B cell (primary cell): ENCODE measurements around the gene ERGIC1. TPM values are rescaled to one million over a fixed set of nuclear protein-coding genes. Genes with fewer than 3 reads are reported as not detected.

Experiments used
- ATAC-seq: fragments of 200-7000 bp; cut with Tn5 transposase; one replicate; pipeline ENCODE4 v1.10.0; 2021; ENCODE audit warnings: low read depth, mild to moderate bottlenecking, moderate number of reproducible peaks, moderate library complexity
- CTCF ChIA-PET: fragments of 350-600 bp; sonication (Branson Sonifier 250); formaldehyde crosslinking; loops from one replicate; lab custom pipeline; 2021; ENCODE audit warnings: antibody characterized with exemption, inconsistent platforms; lab: Charles Lee
- POLR2A ChIA-PET: fragments of 350-600 bp; sonication (Branson Sonifier 250); formaldehyde crosslinking; loops from one replicate; lab custom pipeline; 2021; ENCODE audit warnings: antibody characterized with exemption; lab: Charles Lee
- DNase-seq: peaks from one replicate; pipeline ENCODE4 v3.0.0; 2013
- H2AFZ ChIP-seq: 2 replicates; pipeline ENCODE4 v1.6.1; 2012; ENCODE audit warnings: mild to moderate bottlenecking, low read depth, low read length; ENCODE audit not compliant: insufficient read depth, poor library complexity, severe bottlenecking
- H3K27ac ChIP-seq, 2 donors: 1 replicate in 1 of 2; 2 replicates in 1 of 2; pipeline ENCODE4 v1.5.1; 2012 to 2013; ENCODE audit warnings: low read length in 2 of 2, mild to moderate bottlenecking in 2 of 2, moderate library complexity in 1 of 2
- H3K27me3 ChIP-seq, 4 experiments: fragments of 200-600 bp in 1 of 4; sonication (generic) in 1 of 4; replicated peaks in 1 of 4; 1 replicate in 2 of 4; 2 replicates in 2 of 4; pipeline versions ENCODE4 v1.6.1 to v1.7.0; 2013 to 2016; ENCODE audit warnings: low read length in 3 of 4, mild to moderate bottlenecking in 2 of 4, mixed read lengths in 1 of 4, moderate library complexity in 1 of 4; ENCODE audit not compliant: insufficient read depth in 4 of 4, control insufficient read depth in 3 of 4; ENCODE audit errors: control extremely low read depth in 1 of 4
- H3K36me3 ChIP-seq, 2 experiments: replicated peaks in 1 of 2; 1 replicate in 1 of 2; 2 replicates in 1 of 2; pipeline versions ENCODE4 v1.6.1 to v1.7.1; 2013; ENCODE audit warnings: low read length in 1 of 2; ENCODE audit not compliant: insufficient read depth in 2 of 2, control insufficient read depth in 1 of 2; ENCODE audit errors: control extremely low read depth in 1 of 2, extremely low read depth in 1 of 2
- H3K4me1 ChIP-seq, 2 donors: fragments of 200-600 bp in 1 of 2; sonication (generic) in 1 of 2; 1 replicate in 1 of 2; 2 replicates in 1 of 2; pipeline versions ENCODE4 v1.5.1 to v1.6.1; 2013 to 2017; ENCODE audit warnings: low read length in 2 of 2; ENCODE audit not compliant: control insufficient read depth in 2 of 2, insufficient read depth in 2 of 2
- H3K4me2 ChIP-seq: replicated peaks from 2 replicates; pipeline ENCODE3; 2012; ENCODE audit warnings: mild to moderate bottlenecking, low read depth, low read length; ENCODE audit not compliant: poor library complexity, severe bottlenecking
- H3K4me3 ChIP-seq, 5 experiments: fragments of 200-600 bp in 1 of 5; sonication (generic) in 1 of 5; 1 replicate in 3 of 5; 2 replicates in 2 of 5; pipeline versions ENCODE4 v1.5.1 to v1.7.0; 2011 to 2016; ENCODE audit warnings: low read length in 4 of 5, mild to moderate bottlenecking in 4 of 5, low read depth in 2 of 5, control low read depth in 1 of 5, moderate library complexity in 1 of 5; ENCODE audit not compliant: insufficient read depth in 1 of 5; ENCODE audit errors: control extremely low read depth in 1 of 5, extremely low read depth in 1 of 5
- H3K79me2 ChIP-seq: fragments of 200-600 bp; sonication (generic); one replicate; pipeline ENCODE4 v1.6.0; 2016; ENCODE audit warnings: low read length; ENCODE audit not compliant: control insufficient read depth, insufficient read depth
- H3K9ac ChIP-seq: fragments of 200-600 bp; sonication (generic); 2 replicates; pipeline ENCODE4 v1.6.1; 2017; ENCODE audit warnings: mild to moderate bottlenecking, low read length, moderate library complexity
- H3K9me3 ChIP-seq, 3 donors: one replicate each; pipeline versions ENCODE4 v1.6.1 to v1.7.1; 2013; ENCODE audit warnings: low read length in 2 of 3; ENCODE audit not compliant: control insufficient read depth in 2 of 3, insufficient read depth in 1 of 3; ENCODE audit errors: control extremely low read depth in 1 of 3
- H4K20me1 ChIP-seq: 2 replicates; pipeline ENCODE4 v1.6.0; 2012; ENCODE audit warnings: mild to moderate bottlenecking, low read length; ENCODE audit not compliant: insufficient read depth, control insufficient read depth, poor library complexity, severe bottlenecking
- H3K27ac Mint-ChIP-seq: one replicate; pipeline ENCODE4 v1.8.0; 2021; ENCODE audit warnings: mixed read lengths
- H3K27me3 Mint-ChIP-seq: one replicate; pipeline ENCODE4 v1.8.0; 2021; ENCODE audit warnings: mixed read lengths
- H3K4me1 Mint-ChIP-seq: one replicate; pipeline ENCODE4 v1.8.0; 2021; ENCODE audit warnings: mixed read lengths
- H3K4me3 Mint-ChIP-seq: one replicate; pipeline ENCODE4 v1.8.0; 2021; ENCODE audit warnings: mixed read lengths
- H3K9me3 Mint-ChIP-seq: one replicate; pipeline ENCODE4 v1.8.0; 2022; ENCODE audit warnings: mixed read lengths; ENCODE audit not compliant: insufficient read depth
- CTCF ChIP-seq: fragments of 200-600 bp; IDR thresholded peaks from one replicate; pipeline ENCODE4 v1.8.0; 2022; ENCODE audit warnings: antibody characterized with exemption, mild to moderate bottlenecking
- EZH2 ChIP-seq: IDR thresholded peaks from 2 replicates; pipeline ENCODE4 v1.6.1; 2012; ENCODE audit warnings: borderline replicate concordance, low read depth, mild to moderate bottlenecking, moderate library complexity, low read length; ENCODE audit not compliant: insufficient read depth, poor library complexity, severe bottlenecking
- WGBS: methylation state at CpG from one replicate; pipeline ENCODE4 v1.1.5; 2013; ENCODE audit warnings: missing lambda C conversion rate; ENCODE audit not compliant: insufficient coverage; 5-methylcytosine and 5-hydroxymethylcytosine counted together
- intact Hi-C: fragments of 100-400 bp; cut with micrococcal nuclease; formaldehyde crosslinking; loops from one replicate; pipeline ENCODE4 v1.10.0; 2022
- polyA plus RNA-seq: library from polyadenylated mRNA; depleted of rRNA; stranded (reverse); fragments of >200 nt; gene quantifications from 2 replicates; pipeline ENCODE4 v1.2.3, GENCODE V29; 2012
- total RNA-seq, 2 donors: library from RNA; stranded (reverse); fragments of 120-200 nt in 1 of 2; gene quantifications; 1 replicate in 1 of 2; 2 replicates in 1 of 2; pipeline versions ENCODE4 v1.2.3 to v1.2.4, GENCODE V29; 2013 to 2022

ERGIC1 gene
- total and polyA plus RNA-seq, 2 donors (not counting 1 experiment from before 2014, with no cell fraction given), result 86.3 to 140 TPM

DNA sequence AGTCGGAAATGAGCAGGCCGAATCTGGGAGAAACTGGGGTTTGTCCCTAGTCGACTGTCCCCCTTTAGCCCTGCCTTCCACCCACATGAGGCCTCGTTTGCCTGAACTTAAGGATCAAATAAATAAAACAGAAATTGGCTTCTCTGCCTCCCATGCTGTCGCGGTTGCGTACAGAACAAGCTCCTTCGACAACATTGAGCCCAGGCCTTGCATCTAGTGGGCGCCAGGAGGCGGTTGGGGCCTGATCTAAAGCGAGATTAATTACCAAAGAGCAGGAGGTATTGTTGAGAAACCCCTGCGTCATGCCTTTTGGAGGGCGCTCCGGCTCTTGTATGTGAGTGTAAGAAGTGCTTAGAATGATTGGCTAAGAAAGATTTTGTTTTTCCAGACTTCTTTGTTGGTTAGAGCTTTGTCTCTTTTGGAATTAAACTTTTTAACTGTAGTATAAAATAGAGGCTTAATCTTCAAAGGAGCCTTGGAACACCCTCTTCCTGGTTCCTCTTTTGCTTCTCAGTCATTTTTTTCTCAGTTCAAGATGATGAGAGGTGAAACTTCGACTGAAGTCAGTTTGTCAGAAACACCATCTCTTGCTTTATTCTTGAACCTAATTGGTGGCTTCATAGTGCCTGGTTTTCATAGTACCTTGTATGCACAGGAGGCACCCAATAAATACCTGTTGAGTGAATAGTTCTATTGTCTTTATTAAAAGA is 150.3 kb downstream of the ERGIC1 start:
- H3K79me2 ChIP-seq, result peaks cover 81% of the 10 kb centered on the region
- WGBS, result 0% methylated on average over 11 of the region's 15 CpGs
- no peaks in the 10 kb centered on the region for H3K27me3 Mint-ChIP-seq
- H3K36me3 ChIP-seq, result peaks cover 2 to 33% of the 10 kb centered on the region in 2 experiments
- peaks cover 44% of the 10 kb centered on the region for H4K20me1 ChIP-seq
- TF ChIP-seq CTCF (peak; percentile 70), EZH2 (no peak)
- H3K27ac Mint-ChIP-seq, result peak overlapping the region; percentile 99
- ChIA-PET CTCF (interaction anchor here (0.7 to 2.5 kb wide), 15 partner anchors 10 to 270 kb away, joined by 3 to 19 read pairs (median 5); partner anchors contain the start of genes BNIP1 and RPL26L1), POLR2A (interaction anchor here (0.5 to 2.3 kb wide), 8 partner anchors 26 to 992 kb away, joined by 3 to 23 read pairs (median 4); partner anchors contain the start of gene RPL26L1)
- H2AFZ ChIP-seq, result peak overlapping the region; percentile 97
- no peaks in the 10 kb centered on the region for H3K9me3 ChIP-seq
- peak overlapping the region; percentile 98 for H3K9ac ChIP-seq
- H3K9me3 Mint-ChIP-seq, result no peaks in the 10 kb centered on the region
- ATAC-seq, result peak; percentile 56
- H3K27ac ChIP-seq, result peak overlapping the region; percentile 93 to 97
- peaks cover 45% of the 10 kb centered on the region for H3K4me1 Mint-ChIP-seq
- no peaks in the 10 kb centered on the region for H3K27me3 ChIP-seq
- DNase-seq, result peak; percentile 82
- peak overlapping the region; percentile 98 for H3K4me3 Mint-ChIP-seq
- intact Hi-C loops, result loop anchor here (1.0 to 5.0 kb wide), 3 partner anchors 53 to 160 kb away; partner anchors contain the start of genes BNIP1 and CREBRF
- peaks cover 15 to 23% of the 10 kb centered on the region in 2 donors for H3K4me1 ChIP-seq
- H3K4me2 ChIP-seq, result peak overlapping the region; percentile 90
- H3K4me3 ChIP-seq, result peak overlapping the region; percentile 96 to 99 (median 96)

GRCh38 chr5:172985596-172985995 is 151.5 kb downstream of the ERGIC1 start:
- peak overlapping the region; percentile 98 for H3K9ac ChIP-seq
- ChIA-PET POLR2A (no interaction called here), CTCF (interaction anchor here (0.6 to 2.3 kb wide), 4 partner anchors 13 to 159 kb away, joined by 3 to 17 read pairs (median 4); partner anchors contain the start of gene BNIP1)
- peaks cover 55% of the 10 kb centered on the region for H4K20me1 ChIP-seq
- H3K27ac ChIP-seq, result peak overlapping the region in 1 of 2 donors; percentile 97
- peak overlapping the region in 1 of 5 experiments; percentile 4 for H3K4me3 ChIP-seq
- no peaks in the 10 kb centered on the region for H3K9me3 Mint-ChIP-seq
- peaks cover 45% of the 10 kb centered on the region for H3K4me1 Mint-ChIP-seq
- H3K27me3 Mint-ChIP-seq, result no peaks in the 10 kb centered on the region
- H2AFZ ChIP-seq, result no peak overlapping the region
- peak overlapping the region; percentile 51 for H3K27ac Mint-ChIP-seq
- peaks cover 15 to 23% of the 10 kb centered on the region in 2 donors for H3K4me1 ChIP-seq
- H3K36me3 ChIP-seq, result peaks cover 2 to 39% of the 10 kb centered on the region in 2 experiments
- no peak for TF ChIP-seq CTCF
- no peak for TF ChIP-seq EZH2
- H3K27me3 ChIP-seq, result no peaks in the 10 kb centered on the region
- H3K79me2 ChIP-seq, result peaks cover 89% of the 10 kb centered on the region
- H3K9me3 ChIP-seq, result no peaks in the 10 kb centered on the region
- DNase-seq (no peak), ATAC-seq (no peak)
- intact Hi-C loops, result no loop called here
- H3K4me3 Mint-ChIP-seq, result peak overlapping the region; percentile 70
- peak overlapping the region; percentile 90 for H3K4me2 ChIP-seq
